GM19240 (cell line): ENCODE data around the gene GAP43.

Experiments
- DNase-seq: peaks from one replicate; pipeline ENCODE4 v3.0.0; 2011; ENCODE audit warnings: low spot score; ENCODE audit not compliant: insufficient read length

The GAP43 gene

DNA sequence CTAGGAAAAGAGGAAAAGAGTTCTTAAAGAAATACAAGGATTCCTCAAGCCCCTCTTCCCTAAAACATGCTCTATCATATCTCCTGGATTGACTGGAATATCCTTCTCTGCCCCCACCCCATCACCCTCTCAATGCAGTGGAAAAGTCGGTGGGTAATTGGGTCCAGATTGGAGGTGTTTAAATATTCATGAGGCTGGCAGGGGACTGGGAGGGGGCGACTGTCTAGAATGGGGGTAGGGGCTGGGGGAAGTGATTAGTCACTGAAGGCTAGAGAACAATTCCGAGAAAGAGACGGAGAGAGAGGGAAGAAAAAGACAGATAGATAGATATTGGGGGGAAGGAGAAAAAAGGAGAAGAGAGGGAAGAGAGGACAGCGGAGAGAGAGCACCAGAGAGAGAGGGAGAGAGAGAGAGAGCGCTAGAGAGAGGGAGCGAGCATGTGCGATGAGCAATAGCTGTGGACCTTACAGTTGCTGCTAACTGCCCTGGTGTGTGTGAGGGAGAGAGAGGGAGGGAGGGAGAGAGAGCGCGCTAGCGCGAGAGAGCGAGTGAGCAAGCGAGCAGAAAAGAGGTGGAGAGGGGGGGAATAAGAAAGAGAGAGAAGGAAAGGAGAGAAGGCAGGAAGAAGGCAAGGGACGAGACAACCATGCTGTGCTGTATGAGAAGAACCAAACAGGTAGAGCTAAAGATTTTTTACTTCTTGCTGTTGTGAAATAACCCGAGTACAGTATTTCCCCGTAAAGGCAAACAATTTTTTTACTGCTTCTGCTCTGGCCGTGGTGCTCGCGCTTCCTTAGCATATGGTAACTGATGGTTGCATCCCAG is at the start of gene GAP43:
TSS of gene GAP43 (plus strand) at position 467 of the 825 bp plus-strand sequence. CDS start at position 647, 180 bp downstream.
- DNase-seq, result no peak

GRCh38 chr3:115576325-115576875 is 46.9 kb upstream of the GAP43 start:
- no peak for DNase-seq

DNA sequence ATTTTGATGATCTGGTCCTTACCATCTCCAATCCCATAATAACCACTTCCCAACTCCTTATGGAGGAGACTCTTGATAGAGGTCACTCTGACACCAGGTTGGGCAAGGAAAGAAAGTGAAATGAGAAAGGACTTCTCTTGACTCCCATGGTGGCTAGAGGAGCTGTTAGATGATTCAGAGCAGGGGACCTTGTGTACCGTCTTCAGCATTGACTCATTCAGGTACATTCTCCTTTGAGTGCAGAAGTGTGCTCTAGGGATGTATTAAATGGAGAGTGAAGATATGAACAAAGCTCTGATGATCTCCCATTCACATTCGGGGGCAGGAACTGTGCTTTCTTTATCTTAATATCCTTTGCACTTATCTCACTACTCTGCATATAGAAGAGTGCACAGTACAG is 46.3 kb upstream of the GAP43 start:
- no peak for DNase-seq

DNA sequence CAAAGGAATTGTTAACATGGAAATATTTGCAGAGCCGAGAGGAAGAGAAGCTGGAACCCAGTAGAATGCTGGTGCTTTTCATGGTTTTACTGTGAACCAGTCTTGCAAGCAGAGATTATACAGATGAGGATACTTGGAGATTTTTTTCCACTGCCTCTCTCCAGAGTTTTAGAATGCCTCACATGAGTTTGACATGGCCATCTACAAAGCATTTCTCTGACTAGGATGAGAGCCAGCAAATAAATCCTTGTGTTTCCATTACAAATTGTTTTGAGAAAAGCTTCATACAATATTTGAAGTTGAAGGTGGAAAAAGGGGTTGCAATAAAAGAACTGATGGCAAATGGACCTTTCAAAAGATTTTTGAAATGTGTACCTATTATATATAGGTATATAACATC is 45.0 kb upstream of the GAP43 start:
- no peak for DNase-seq

DNA sequence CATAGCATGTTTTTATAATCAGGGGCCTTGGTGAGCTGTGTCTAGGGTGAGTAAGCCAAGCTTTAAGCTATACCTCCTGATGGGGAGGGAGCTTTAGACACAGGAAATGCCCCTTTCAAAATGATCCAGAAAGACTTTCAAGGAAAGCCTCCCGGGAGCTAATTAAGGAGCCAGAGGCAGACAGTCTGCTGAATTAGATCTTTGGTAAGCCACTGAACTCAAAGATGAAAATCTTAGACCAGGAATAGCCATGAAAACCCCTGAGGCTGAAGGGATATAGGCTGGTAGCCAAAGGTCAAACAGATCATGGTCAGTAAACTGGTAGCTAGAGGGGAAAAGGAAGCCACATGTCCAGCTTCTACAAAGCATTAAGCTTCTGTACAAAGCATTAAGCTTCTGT is 42.7 kb upstream of the GAP43 start:
- no peak for DNase-seq

GRCh38 chr3:115581362-115582135 is 41.8 kb upstream of the GAP43 start:
- no peak for DNase-seq

- DNase-seq, result no peak
These were observed 34.9 kb upstream of the GAP43 start for GRCh38 chr3:115588201-115589115.

GRCh38 chr3:115590873-115591272 is 32.4 kb upstream of the GAP43 start:
- DNase-seq, result no peak

- DNase-seq, result no peak
These were observed 27.6 kb upstream of the GAP43 start for GRCh38 chr3:115595611-115596275.

DNA sequence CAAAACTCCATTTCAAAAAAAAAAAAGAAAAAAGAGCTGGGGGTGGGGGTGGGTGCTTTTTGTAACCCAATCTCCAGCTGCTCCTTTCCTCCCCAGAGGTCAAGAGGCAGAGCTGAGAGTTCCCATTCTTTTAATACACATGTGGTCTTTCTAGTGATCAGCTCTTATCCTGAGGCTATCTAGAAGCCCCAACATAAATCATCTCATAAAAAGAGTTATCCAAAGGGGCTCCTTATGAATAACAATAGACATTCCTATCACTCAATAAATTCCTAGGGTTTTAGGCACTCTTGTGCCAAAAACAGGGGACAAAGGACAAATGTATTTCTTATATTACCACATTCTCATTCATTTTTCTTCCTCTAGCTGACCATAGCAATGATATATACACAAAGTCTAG is 25.1 kb upstream of the GAP43 start:
- DNase-seq, result no peak

DNA sequence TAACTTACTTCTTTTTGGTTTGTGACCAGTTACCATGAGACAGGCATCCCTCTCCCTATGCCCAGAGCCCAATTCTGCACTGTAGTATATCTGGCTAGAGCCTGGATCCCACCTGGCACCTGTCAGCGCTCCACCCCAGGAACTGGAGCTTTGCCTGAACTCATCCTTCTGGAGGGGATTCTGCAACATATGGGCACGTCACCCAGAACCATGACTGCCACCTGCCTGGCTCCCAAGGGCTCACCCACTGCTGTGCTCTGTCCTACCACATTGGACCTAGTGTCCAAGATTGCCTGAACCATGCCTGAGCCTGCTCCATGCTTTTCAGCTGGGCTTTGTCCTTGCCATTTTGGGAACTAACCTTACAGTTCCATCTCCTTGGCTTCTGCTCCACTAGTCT is 21.1 kb upstream of the GAP43 start:
- no peak for DNase-seq

GRCh38 chr3:115611630-115612029 is 11.7 kb upstream of the GAP43 start:
- DNase-seq, result no peak

DNA sequence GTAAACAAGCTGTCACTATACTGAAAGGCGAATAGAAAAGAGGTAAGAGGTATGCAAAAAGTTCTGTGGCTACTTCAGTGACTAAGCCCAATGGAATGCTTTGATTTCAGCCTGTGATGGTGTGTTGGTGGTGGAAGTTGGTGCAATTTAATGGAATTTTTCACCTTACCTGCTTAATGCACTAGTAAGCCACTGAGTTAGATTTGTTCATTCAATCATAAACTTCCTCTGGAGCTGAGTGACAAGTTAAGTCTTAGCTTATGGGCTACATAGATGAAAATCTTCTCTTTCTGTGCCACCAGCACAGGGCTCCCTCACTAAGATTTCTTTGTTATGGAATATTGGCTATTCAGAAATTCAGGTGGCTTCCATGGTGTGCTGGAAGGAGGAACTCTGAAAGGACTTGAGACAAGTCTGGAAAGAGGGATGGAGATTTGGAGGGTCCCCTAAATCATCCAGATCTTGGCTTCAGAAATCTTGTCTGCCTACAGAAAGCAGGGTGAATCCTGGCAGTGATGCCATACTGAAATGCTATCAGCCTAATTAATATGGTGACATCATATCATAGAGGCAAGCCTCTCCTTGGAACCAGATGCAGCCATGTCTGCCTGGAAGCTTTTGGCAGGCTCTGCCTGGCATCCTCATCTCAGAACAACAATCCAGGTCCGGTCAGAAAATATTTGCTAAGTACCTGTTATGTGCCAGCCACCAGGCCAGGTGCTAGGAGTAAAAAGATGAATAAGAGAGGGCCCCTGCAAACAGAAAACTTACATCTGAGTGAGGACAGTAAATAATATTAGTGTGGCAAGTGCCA is 8.1 kb upstream of the GAP43 start:
- DNase-seq, result no peak

GRCh38 chr3:115616461-115616860 is 6.8 kb upstream of the GAP43 start:
- no peak for DNase-seq

GRCh38 chr3:115617591-115617990 is 5.7 kb upstream of the GAP43 start:
- DNase-seq, result no peak

GRCh38 chr3:115624029-115624741 is 875 bp downstream of the GAP43 start:
- DNase-seq, result no peak

DNA sequence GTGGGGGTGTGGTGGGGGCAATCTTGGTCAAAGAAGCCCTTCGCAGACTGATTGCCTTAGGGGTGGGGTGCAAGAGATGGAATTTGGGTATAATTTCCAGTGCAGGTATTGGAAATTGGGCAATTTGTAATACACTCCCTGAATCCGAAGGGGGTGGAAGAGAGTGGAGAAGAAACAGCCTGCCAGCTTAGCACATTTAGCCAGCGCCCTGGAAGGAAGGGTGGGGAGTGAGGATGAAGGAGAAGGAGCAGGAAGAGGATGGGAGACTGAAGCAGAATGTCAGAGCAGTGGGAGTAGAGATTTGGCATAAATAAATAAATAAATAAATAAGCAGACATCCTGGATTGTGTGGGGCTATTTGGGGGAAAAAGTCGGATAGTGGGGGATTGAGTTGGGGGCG is 1.6 kb downstream of the GAP43 start:
- no peak for DNase-seq

GRCh38 chr3:115626006-115626409 is 2.7 kb downstream of the GAP43 start:
- no peak for DNase-seq

GRCh38 chr3:115626721-115627120 is 3.4 kb downstream of the GAP43 start:
- no peak for DNase-seq
